Measurements from ENCODE around the gene CNTNAP2.

The CNTNAP2 gene

DNA sequence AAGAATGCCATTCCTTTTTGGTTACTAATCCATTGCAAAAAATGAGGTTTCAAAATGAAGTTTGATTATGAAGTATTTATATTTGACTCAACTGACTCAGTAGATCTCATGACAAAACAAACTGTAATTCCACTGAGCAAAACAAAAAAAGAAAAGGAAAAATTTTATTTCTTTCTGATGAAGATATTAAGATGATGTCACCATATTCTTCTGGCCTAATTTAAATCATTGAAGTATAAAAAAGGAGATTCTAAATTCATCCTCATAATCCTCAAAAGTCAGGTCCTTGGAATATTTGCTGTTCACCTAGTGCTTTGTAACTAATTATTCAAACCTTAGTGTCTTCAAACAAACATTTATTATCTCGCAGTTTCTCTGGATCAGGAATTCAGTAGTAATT is 1183.7 kb downstream of the CNTNAP2 start:
- no peaks in the 10 kb centered on the region for H3K27me3 Mint-ChIP-seq (ENCODE audit: low read depth)
- H3K9me3 Mint-ChIP-seq, result no peaks in the 10 kb centered on the region
- H3K36me3 Mint-ChIP-seq (ENCODE audit: low read depth), result no peaks in the 10 kb centered on the region
- H3K4me3 Mint-ChIP-seq, result no peak overlapping the region
- H3K4me1 Mint-ChIP-seq (ENCODE audit: low read depth), result no peaks in the 10 kb centered on the region
- no peak overlapping the region for H3K27ac Mint-ChIP-seq

DNA sequence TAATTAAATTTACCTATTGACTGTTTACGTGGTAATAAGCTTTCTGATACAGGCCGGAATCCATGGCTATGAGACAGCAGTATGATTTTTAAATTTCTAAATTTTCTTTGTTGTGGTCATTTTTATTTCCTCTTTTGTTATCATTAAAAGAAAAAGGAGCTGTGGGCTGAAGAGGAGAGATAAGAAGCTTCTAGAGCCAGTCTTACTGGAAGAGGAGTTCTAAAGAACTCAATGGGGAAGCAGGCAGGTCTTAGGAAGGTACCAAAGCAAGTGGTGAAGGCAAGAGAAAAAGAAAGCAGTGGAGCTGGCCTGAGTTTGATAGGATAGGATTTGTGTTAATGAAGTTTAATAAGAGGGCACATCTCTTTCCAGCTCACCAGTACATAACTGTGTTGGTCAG is 1187.8 kb downstream of the CNTNAP2 start:
- Mint-ChIP-seq H3K9me3 (peaks cover 11% of the 10 kb centered on the region), H3K36me3 (ENCODE audit: low read depth) (no peaks in the 10 kb centered on the region), H3K4me1 (ENCODE audit: low read depth) (no peaks in the 10 kb centered on the region), H3K27me3 (ENCODE audit: low read depth) (no peaks in the 10 kb centered on the region), H3K4me3 (no peak overlapping the region), H3K27ac (no peak overlapping the region)

DNA sequence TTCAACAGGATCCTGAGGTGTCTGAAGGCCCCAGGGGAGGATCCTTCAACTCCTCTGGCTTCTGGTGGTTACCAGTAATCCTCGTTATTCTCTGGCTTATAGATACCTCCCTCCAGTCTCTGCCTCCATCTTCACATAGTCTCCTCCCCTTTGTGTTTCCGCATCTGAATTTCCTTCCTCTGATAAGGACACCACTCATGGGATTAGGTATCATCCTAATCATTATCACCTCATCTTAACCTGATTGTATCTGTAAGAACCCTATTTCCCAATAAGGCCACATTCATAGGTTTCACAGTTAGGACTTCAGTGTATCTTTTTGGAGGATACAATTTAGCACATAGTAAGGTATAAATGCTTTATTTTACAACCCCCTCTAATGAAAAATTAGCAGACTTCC is 1189.2 kb downstream of the CNTNAP2 start:
- no peaks in the 10 kb centered on the region for H3K27me3 Mint-ChIP-seq (ENCODE audit: low read depth)
- H3K27ac Mint-ChIP-seq, result no peak overlapping the region
- no peaks in the 10 kb centered on the region for H3K36me3 Mint-ChIP-seq (ENCODE audit: low read depth)
- no peak overlapping the region for H3K4me3 Mint-ChIP-seq
- H3K4me1 Mint-ChIP-seq (ENCODE audit: low read depth), result no peaks in the 10 kb centered on the region
- H3K9me3 Mint-ChIP-seq, result peaks cover 16% of the 10 kb centered on the region

DNA sequence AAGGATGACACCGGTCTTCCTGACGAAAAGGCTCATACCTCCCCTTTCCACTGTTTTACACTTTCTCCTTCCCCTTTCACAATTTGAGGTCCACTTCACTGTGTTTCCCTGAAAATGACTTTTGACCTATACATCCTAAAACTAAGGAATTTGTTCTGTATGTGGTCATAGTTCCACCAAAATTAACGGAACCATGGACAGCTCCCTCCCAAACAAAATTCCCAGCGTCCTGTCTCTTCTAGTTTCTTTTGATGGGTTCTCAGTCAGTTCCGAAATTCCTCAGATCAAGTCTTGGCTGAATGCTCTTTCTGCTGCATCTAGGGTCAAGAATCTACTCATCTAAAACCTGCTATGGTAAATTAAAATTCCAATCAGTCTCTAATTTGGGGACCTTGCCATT is 1191.9 kb downstream of the CNTNAP2 start:
- Mint-ChIP-seq H3K27ac (no peak overlapping the region), H3K4me3 (no peak overlapping the region), H3K4me1 (ENCODE audit: low read depth) (no peaks in the 10 kb centered on the region), H3K27me3 (ENCODE audit: low read depth) (no peaks in the 10 kb centered on the region), H3K36me3 (ENCODE audit: low read depth) (no peaks in the 10 kb centered on the region), H3K9me3 (peaks cover 18% of the 10 kb centered on the region)

DNA sequence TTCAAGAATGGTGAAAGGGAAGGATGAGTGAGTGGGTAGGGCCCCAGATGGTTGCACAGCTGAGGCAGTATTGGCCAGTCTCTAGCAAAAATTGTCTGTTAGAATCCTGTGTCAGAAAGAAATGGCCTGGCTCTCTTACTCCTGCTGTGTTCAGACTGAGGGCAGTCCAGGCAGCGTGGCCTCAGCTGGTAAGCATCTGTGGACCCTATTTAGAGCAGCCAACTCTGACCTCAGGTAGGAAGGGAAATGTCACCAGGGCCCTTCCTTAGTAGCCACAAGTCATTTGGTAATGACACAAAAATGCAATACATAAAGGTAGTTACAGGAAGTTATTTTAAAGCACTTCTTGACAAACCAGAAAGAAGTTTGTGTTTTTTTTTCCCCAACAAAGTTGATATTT is 1194.7 kb downstream of the CNTNAP2 start:
- Mint-ChIP-seq H3K27ac (no peak overlapping the region), H3K9me3 (peaks cover 18% of the 10 kb centered on the region), H3K4me1 (ENCODE audit: low read depth) (no peaks in the 10 kb centered on the region), H3K36me3 (ENCODE audit: low read depth) (no peaks in the 10 kb centered on the region), H3K27me3 (ENCODE audit: low read depth) (no peaks in the 10 kb centered on the region), H3K4me3 (no peak overlapping the region)

DNA sequence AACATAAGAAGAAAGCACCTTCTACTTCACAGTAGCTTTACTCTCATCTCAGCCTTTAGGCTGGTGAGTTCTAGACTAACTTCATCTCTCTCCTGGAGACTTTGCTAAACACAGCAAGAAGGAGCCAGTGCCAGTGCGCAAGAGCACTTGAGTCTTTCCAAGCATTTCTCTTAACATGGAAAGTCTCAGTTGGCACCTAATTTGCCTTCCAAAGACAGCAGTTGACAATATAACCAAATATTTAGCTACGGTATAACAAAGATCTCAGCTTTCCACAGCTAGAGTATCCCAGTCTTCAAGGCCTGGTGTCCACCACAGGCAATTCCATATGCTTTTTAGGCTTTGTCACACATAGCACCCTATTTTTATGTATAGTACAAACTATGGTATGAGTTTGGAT is 1204.9 kb downstream of the CNTNAP2 start:
- Mint-ChIP-seq H3K27ac (no peak overlapping the region), H3K4me3 (no peak overlapping the region)

DNA sequence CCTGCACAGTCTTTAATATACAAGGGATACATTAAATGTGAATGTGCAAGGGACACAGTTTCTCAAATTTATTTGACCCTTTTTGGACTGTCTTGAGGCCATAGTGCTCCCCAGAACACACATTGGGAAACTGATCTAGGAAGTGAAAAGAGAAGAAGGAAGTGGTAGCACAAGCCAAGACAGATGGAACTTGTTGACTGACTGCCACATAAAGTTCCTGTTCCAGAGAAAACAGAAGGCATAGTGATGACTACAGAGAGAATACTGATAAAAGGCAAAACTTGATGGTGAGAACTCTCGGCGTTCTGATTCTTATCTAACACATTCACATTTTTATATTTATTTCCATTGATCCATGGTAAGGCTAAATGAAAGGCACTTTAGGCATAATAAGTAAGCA is 1216.4 kb downstream of the CNTNAP2 start:
- Mint-ChIP-seq H3K27me3 (ENCODE audit: low read depth) (no peaks in the 10 kb centered on the region), H3K9me3 (peaks cover 2% of the 10 kb centered on the region), H3K4me3 (no peak overlapping the region), H3K27ac (no peak overlapping the region), H3K36me3 (ENCODE audit: low read depth) (no peaks in the 10 kb centered on the region), H3K4me1 (ENCODE audit: low read depth) (no peaks in the 10 kb centered on the region)

More for the DNA sequence above, 1204.9 kb downstream of the CNTNAP2 start:
- no peaks in the 10 kb centered on the region for H3K36me3 Mint-ChIP-seq (ENCODE audit: low read depth)
- H3K4me1 Mint-ChIP-seq (ENCODE audit: low read depth), result no peaks in the 10 kb centered on the region
- no peaks in the 10 kb centered on the region for H3K27me3 Mint-ChIP-seq (ENCODE audit: low read depth)
- peaks cover 3% of the 10 kb centered on the region for H3K9me3 Mint-ChIP-seq

DNA sequence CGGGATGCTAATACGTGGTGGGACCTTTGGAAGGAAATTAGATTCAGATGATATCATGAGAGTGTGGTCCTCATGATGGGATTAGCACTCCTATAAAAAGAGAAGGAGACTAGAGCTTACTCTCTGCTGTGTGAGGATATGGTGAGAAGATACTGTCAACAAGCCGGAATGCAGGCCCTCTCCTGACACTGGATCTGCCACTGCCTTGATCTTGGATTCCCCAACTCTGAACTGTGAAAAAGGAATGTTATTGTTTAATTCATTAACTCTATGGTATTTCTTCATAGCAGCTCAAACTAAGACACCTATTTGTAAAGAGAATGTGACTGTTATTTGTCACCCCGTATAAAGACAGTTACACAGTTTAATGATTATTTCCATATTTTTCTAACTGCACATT is 1246.5 kb downstream of the CNTNAP2 start:
- Mint-ChIP-seq H3K36me3 (ENCODE audit: low read depth) (no peaks in the 10 kb centered on the region), H3K27me3 (ENCODE audit: low read depth) (no peaks in the 10 kb centered on the region), H3K4me3 (no peak overlapping the region), H3K27ac (no peak overlapping the region), H3K9me3 (peaks cover 11% of the 10 kb centered on the region), H3K4me1 (ENCODE audit: low read depth) (no peaks in the 10 kb centered on the region)

DNA sequence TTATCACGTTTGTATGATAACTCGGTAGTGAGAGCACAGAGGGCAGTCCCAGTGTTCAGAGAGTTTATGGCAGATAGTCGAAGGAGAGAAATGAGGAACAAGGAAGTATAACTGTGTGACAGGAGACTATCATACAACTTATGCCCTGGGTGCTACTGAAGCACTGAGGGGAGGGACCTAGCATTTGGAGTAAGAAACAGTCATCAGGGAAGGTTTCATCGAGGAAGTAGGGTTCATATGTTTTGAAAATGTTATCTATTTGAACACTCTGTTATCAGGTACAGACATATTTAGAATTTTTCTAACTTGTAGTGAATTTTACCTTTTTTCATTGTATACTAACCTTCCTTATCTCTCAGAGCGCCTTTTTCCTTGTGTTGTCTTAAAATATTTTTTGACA is 1259.6 kb downstream of the CNTNAP2 start:
- no peak overlapping the region for H3K27ac Mint-ChIP-seq
- no peaks in the 10 kb centered on the region for H3K4me1 Mint-ChIP-seq (ENCODE audit: low read depth)
- peaks cover 3% of the 10 kb centered on the region for H3K9me3 Mint-ChIP-seq
- no peaks in the 10 kb centered on the region for H3K36me3 Mint-ChIP-seq (ENCODE audit: low read depth)
- no peaks in the 10 kb centered on the region for H3K27me3 Mint-ChIP-seq (ENCODE audit: low read depth)
- H3K4me3 Mint-ChIP-seq, result no peak overlapping the region

DNA sequence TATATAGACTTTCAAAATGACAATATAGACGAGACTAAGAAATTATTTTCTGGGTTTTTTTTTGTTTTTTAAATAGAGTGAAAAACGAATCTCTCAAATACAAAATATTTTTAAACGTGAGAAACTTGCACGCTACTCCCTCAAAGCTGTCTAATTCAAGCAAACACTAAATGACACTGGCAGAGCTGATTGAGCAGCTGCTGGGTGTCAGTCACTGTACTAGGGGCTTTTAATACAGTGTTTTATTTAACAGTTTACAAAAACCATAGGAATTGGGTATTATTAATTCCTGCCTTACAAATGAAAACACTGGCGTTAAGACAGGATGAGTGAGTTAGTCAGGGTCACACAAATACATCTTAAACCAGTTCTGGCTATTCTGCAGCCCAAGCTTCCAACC is 1264.3 kb downstream of the CNTNAP2 start:
- Mint-ChIP-seq H3K4me1 (ENCODE audit: low read depth) (no peaks in the 10 kb centered on the region), H3K4me3 (no peak overlapping the region), H3K27me3 (ENCODE audit: low read depth) (no peaks in the 10 kb centered on the region), H3K27ac (no peak overlapping the region), H3K9me3 (peaks cover 12% of the 10 kb centered on the region), H3K36me3 (ENCODE audit: low read depth) (no peaks in the 10 kb centered on the region)

DNA sequence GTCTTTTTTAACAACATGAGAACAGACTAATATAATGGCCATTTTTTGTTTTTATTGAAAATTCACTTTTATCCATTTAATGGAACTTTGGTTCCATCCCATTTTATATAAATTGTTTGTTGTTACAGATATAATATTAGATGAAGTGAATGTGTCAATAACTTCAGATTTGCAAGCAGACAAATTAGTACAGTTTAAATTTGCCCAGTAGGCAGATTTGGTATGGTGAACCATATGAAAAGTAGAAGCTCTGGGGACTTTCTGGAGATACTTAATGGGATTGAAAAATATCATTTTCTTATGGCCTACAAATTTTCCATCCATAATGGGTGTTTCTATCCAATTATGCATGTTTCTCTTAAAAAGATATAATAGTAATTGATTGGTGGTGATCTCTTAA is 1277.7 kb downstream of the CNTNAP2 start:
- Mint-ChIP-seq H3K4me3 (no peak overlapping the region), H3K27me3 (ENCODE audit: low read depth) (no peaks in the 10 kb centered on the region), H3K9me3 (peaks cover 17% of the 10 kb centered on the region), H3K4me1 (ENCODE audit: low read depth) (no peaks in the 10 kb centered on the region), H3K36me3 (ENCODE audit: low read depth) (no peaks in the 10 kb centered on the region), H3K27ac (no peak overlapping the region)

DNA sequence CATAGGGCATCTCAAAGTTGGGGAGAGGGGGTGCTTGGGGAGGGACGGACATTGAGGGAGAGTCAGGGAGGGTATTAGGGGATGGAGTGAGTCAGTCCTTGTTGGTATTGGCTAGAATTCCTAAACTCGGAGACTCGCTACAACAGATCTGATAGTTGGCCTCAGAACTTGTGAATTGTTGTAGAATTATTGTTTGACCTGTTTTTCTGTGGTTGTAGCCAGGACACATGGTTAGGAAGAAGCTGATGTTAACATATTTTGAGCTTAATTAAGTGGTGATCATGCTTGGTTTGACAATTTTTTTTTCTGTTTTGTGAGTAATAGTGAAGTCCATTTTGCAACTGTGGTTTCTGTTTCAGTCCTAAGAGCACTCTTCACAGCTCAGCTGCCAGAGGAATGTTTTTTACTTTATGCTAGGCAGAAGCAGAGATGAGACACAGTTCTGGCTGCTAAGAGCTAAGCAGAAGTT is 1283.7 kb downstream of the CNTNAP2 start:
- no peaks in the 10 kb centered on the region for H3K36me3 Mint-ChIP-seq (ENCODE audit: low read depth)
- H3K4me3 Mint-ChIP-seq, result no peak overlapping the region
- H3K4me1 Mint-ChIP-seq (ENCODE audit: low read depth), result no peaks in the 10 kb centered on the region
- H3K27me3 Mint-ChIP-seq (ENCODE audit: low read depth), result no peaks in the 10 kb centered on the region
- H3K27ac Mint-ChIP-seq, result no peak overlapping the region
- H3K9me3 Mint-ChIP-seq, result peaks cover 25% of the 10 kb centered on the region

DNA sequence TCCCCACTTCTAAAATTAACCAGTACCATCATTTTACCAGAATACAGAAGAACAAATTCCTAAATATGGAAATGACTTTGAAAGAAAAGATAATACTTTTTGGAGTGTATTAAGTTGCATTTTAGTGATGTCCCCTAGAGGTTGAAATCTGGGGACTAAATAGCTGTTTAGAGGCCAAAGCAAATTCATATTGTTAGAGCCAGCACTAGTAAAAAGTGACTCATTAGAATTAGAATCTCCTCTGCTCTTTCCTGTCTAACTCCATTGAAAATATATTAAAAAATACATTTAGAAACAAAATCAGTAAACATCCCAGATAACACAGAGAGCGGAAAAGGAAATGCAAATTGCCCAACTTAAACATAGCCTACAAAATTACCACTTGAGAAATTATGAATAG is 1284.3 kb downstream of the CNTNAP2 start:
- peaks cover 26% of the 10 kb centered on the region for H3K9me3 Mint-ChIP-seq
- H3K36me3 Mint-ChIP-seq (ENCODE audit: low read depth), result no peaks in the 10 kb centered on the region
- no peak overlapping the region for H3K27ac Mint-ChIP-seq
- no peak overlapping the region for H3K4me3 Mint-ChIP-seq
- H3K27me3 Mint-ChIP-seq (ENCODE audit: low read depth), result no peaks in the 10 kb centered on the region
- no peaks in the 10 kb centered on the region for H3K4me1 Mint-ChIP-seq (ENCODE audit: low read depth)

DNA sequence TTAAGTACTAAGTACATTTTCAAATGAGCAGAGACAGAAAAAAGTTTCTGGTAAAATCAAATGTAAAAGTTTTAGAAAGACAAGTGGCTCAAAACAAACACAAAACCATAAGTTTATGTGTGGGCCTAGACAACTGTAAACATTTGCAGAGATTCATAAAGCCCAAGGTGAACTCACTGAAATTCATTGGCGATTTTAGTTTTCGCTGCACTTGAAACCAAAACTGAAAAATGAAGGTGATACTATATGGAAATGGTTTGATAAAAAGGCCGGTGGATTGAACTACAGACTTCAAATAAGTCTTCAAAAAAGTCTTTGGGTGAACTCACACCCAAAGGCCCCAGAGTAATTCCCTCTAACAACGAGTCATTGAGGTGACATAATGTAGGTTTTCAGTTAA is 1289.0 kb downstream of the CNTNAP2 start:
- H3K9me3 Mint-ChIP-seq, result peaks cover 30% of the 10 kb centered on the region
- H3K4me3 Mint-ChIP-seq, result no peak overlapping the region
- no peaks in the 10 kb centered on the region for H3K27me3 Mint-ChIP-seq (ENCODE audit: low read depth)
- no peaks in the 10 kb centered on the region for H3K36me3 Mint-ChIP-seq (ENCODE audit: low read depth)
- no peak overlapping the region for H3K27ac Mint-ChIP-seq
- no peaks in the 10 kb centered on the region for H3K4me1 Mint-ChIP-seq (ENCODE audit: low read depth)

DNA sequence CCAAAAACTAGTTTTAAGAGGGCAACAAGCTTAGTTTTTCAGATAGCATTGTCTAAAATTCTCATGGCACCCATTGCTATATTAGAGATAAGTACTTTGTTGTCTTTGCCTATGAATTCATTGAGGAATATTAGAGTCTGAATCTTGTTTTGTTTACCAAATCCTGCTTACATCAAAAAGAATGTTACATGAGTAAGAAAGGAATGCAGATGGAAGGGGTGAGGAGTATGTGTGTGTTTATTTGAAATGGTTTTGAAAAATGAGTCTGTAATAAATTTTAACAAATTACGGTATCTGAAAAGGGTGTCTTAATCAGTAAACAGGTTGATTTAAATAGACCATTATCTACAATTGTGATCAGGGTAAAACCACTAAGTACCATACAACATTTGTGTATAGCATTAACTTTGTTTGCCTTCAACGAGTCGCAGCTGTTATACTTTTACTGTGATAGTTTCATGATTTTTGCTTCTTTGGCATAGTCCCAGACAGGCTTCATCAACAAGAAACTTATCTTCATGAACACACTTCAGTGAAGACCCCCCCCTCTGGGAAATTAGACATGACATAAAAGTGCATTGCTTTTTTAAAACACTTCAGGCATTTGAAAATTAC is 1290.0 kb downstream of the CNTNAP2 start:
- Mint-ChIP-seq H3K27me3 (ENCODE audit: low read depth) (no peaks in the 10 kb centered on the region), H3K9me3 (peaks cover 28% of the 10 kb centered on the region), H3K4me3 (no peak overlapping the region), H3K27ac (no peak overlapping the region), H3K4me1 (ENCODE audit: low read depth) (no peaks in the 10 kb centered on the region), H3K36me3 (ENCODE audit: low read depth) (no peaks in the 10 kb centered on the region)

DNA sequence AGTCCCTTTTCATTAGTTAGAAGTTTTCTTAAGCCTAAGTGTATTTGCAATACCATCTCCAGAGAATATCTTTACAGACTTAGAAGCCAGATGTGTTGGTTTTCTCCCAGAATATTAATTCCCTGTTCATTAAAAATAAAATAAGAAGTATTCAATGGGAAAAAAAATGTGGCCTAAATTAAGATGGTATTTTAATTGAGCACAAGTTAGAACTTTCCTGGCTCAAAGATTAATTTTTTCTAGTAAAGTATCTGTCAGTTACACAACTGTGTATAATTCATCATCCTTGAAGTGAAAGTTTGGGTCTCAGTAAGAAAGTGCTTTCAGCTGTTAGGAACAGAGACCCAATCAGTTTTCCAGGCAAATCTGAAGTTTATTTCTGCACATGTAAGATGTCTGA is 1294.5 kb downstream of the CNTNAP2 start:
- H3K4me3 Mint-ChIP-seq, result no peak overlapping the region
- no peak overlapping the region for H3K27ac Mint-ChIP-seq
- H3K36me3 Mint-ChIP-seq (ENCODE audit: low read depth), result no peaks in the 10 kb centered on the region
- no peaks in the 10 kb centered on the region for H3K27me3 Mint-ChIP-seq (ENCODE audit: low read depth)
- H3K9me3 Mint-ChIP-seq, result peaks cover 18% of the 10 kb centered on the region
- no peaks in the 10 kb centered on the region for H3K4me1 Mint-ChIP-seq (ENCODE audit: low read depth)

Data from T-helper 1 cell treated with Interleukin-12 subunit alpha and Interleukin-12 subunit beta and Interleukin-4 antibody, amounts not matched to agents 30 μg/mL and 1 μg/mL, for 36 hours (primary cell).